ENCODE data around the gene SMC1A. TPM values are rescaled to one million over a fixed set of nuclear protein-coding genes. Genes with fewer than 3 reads are reported as not detected.
"Not testable (repeated sequence)": the region's sequence is repeated elsewhere in the genome, so short reads cannot be mapped to it uniquely, and the experiment has no call there.

Gene SMC1A
- total RNA-seq, 1 donor from 2014 or later = 22.3 TPM

DNA sequence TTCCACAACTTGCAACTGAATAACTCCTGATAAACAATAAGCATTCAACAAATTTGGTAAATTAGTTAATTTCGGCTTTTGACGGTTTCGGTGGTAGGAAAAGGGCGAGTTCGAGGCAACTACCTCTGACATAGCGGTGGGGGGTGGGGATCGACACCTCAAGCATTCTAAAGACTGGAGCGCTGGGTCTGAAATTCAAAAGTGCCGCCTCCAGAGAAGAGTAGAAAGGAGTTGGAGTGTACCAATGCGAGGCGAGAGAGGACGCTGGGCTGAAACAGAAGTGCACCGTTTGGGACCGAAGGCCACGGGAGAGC, 725 bp downstream of the SMC1A start:
- no peak for DNase-seq

GRCh38 chrX:53421125-53421524, 1.3 kb downstream of the SMC1A start:
- DNase-seq = no peak

DNA sequence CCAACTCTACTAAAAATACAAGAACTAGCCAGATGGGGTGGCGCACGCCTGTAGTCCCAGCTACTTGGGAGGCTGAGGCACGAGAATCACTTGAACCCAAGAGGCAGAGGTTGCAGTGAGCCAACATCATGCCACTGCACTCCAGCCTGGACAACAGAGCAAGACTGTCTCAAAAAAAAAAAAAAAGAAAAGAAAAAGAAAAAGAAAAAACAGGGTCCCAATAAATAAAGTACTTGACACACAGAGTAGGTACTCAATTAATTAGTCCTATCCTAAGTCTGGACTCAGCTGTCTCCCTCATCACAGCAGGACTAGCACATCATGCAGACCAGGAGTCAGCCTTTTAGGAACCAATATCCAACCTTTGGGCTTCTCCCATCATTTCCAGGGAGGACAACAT, 2.1 kb downstream of the SMC1A start:
- not testable (repeated sequence) for DNase-seq

- DNase-seq = no peak
Observed at GRCh38 chrX:53412446-53412845, 10.0 kb downstream of the SMC1A start.

GRCh38 chrX:53403535-53403934, 18.9 kb downstream of the SMC1A start:
- DNase-seq = no peak

- DNase-seq = no peak
Observed at GRCh38 chrX:53398216-53398615, 24.2 kb downstream of the SMC1A start.

GRCh38 chrX:53395605-53396298, 26.7 kb downstream of the SMC1A start:
- no peak for DNase-seq

GRCh38 chrX:53383376-53384076, 38.9 kb downstream of the SMC1A start:
- DNase-seq = no peak

DNA sequence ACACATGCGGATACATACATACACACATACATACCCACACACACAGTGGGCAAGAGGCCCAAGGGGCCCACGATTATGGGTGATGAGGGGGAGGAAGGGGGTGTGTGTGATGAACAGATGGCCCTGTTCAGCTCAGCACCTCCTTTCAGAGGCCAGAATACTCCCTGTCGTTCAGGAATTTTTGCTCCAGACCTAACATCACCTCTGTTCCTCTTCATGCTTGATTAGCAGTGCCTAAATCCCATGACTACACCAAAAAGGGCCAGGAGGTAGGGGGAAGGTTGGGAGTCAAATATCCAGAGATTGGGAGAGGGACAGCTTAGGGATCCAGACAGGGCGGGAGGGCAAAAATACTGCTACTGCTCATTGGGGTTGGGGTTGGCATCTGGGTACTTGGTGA, 42.7 kb downstream of the SMC1A start:
- DNase-seq = no peak

DNA sequence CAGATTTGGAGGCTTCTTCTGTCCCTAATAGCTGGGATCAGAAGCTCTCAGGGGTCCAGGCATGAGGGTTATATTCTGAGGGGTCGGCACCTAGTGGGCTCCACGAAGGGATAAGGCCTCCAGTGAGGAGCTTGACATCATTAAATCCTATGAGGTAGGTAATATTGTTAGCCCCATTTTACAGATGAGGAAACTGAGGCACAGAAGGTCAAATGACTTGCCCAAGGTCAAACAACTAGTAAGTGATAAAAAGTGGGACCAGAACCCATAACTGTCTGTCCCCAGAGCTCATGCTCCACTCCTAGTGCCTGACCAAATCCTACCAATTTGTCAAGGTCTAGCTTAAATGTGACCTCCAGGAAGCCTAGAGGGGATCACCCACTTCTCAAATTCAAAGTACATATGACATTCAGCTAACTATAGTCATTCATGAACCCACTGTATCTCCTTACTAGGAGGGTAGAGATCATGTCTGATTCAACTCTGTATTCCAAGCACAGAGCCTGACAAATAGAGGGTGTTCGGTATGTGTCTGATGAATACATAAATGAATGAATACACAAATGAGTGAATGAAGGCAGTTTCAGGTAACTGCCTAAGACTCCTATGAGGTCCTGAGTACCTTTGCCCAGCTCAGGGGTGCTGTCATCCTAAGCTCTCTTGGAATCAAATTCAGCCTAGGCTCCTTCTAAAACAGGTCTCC, 43.3 kb downstream of the SMC1A start:
- DNase-seq = no peak

GRCh38 chrX:53377464-53377863, 45.0 kb downstream of the SMC1A start:
- no peak for DNase-seq

DNA sequence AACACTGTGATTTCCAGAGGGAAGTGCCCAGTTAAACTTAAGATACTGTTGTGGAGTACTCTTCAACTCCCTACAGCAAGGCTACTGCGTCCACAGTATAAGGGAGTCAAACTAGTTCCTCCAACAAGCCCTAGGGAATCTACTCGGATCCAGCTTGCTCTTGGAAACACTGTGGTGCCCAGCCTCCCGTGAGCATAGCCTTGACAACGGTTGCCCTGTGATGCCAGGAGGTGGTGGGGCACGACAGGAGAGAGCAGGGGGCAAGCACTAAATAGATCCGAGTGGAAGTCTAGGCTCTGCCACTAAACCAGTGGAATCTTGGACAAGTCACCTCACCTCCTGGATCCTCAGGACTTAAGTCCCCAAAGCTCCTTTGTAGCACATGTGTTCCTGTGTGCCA, 45.6 kb downstream of the SMC1A start:
- no peak for DNase-seq

GRCh38 chrX:53374923-53375322, 47.5 kb downstream of the SMC1A start:
- DNase-seq = no peak

- no peak for DNase-seq
Observed at GRCh38 chrX:53374222-53374820, 48.1 kb downstream of the SMC1A start.

DNA sequence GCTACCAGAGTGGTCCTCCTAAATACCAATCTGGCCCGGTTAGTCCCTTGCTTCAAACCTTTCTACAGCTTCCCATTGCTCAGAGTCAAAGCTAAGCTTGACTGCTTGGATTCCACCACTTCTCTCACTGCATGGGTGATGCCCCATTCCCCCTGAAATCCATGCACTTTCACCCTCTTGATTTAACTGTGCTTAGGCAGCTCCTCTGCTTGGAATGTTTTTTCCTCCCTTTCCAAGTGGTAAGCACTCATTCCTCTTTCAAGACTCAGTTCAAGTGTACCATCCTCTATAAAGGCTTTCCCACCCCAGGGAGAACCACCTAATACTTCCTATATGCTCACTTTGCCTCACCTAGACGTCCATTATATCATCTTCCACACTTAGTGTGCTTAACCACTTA, 49.1 kb downstream of the SMC1A start:
- DNase-seq = no peak

GRCh38 chrX:53366454-53366853, 56.0 kb downstream of the SMC1A start:
- not testable (repeated sequence) for DNase-seq

DNA sequence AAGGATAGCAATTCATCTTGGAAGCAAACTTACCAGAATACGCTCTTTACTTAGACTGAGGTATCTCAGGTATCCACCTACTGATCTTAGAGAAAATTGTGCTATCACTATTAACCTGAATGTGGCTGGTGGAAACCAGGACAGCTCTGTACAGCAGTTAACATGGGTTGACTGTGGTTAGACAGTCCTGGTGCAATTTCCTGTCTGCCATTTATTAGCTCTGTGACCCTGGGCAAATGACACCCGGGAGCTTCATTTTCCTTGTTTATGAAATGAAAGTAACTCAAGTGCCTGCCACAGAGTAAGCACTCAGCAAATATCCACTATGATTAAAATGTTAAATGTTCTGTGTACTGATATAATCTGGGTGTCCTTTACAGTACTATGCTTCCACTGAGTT, 60.0 kb downstream of the SMC1A start:
- no peak for DNase-seq

- peak; percentile 2 for DNase-seq
Observed at GRCh38 chrX:53357799-53358530, 64.5 kb downstream of the SMC1A start.

- no peak for DNase-seq
Observed at GRCh38 chrX:53356186-53356585, 66.3 kb downstream of the SMC1A start.

- DNase-seq = no peak
Observed at GRCh38 chrX:53354669-53355068, 67.8 kb downstream of the SMC1A start.

DNA sequence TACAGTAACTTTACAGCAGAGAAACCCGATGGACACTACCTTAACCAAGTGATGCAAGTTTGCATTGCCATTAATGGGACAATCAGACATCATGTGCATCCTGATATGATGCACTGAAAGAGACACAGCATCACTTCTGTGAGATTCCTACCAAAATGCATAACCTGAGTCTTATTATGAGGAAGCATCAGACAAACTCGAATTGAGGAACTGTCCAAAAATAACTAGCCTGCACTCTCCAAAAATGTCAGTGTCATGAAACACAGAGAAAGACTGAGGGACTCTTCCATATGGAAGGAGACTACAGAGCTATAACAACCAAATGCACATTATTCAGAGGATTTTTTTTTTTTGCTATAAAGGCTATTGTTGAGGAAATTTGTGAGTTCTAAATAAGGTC, 74.5 kb downstream of the SMC1A start:
- DNase-seq = no peak

GRCh38 chrX:53340852-53341645, 81.4 kb downstream of the SMC1A start:
- DNase-seq = no peak
